GM12878 (cell line): ENCODE results near the gene OR10K2. TPM values are rescaled to one million over a fixed set of nuclear protein-coding genes. Genes with fewer than 3 reads are reported as not detected.

Experiments used
- ATAC-seq: fragments of 200-7000 bp; cut with Tn5 transposase; 3 replicates; pipeline ENCODE4 v1.9.1; 2020; ENCODE audit warnings: mild to moderate bottlenecking, moderate library complexity
- Bru-seq: library from RNA; stranded (reverse); fragments of 400-500 nt; gene quantifications from one replicate; lab custom pipeline; 2021; lab: Mats Ljungman, UMichigan
- BruChase-seq, 2 experiments: library from RNA; stranded (reverse); fragments of 400-500 nt; gene quantifications; one replicate each; lab custom pipeline; 2021; lab: Mats Ljungman, UMichigan
- BruUV-seq: library from RNA; stranded (reverse); fragments of 400-500 nt; replicated peaks from 2 replicates; lab custom pipeline; 2021; lab: Mats Ljungman, UMichigan
- CTCF ChIA-PET: fragments of 300-600 bp; sonication (Branson Sonifier 250); formaldehyde crosslinking; extraction: SDS; loops from one replicate; lab custom pipeline; 2021; ENCODE audit warnings: inconsistent platforms; lab: Yijun Ruan, JAX
- POLR2A ChIA-PET: fragments of 350-600 bp; formaldehyde crosslinking; extraction: SDS; loops from one replicate; lab custom pipeline; 2021; ENCODE audit warnings: inconsistent platforms; lab: Charles Lee
- RAD21 ChIA-PET: fragments of 300-600 bp; sonication (Branson Sonifier 250); formaldehyde crosslinking; loops from one replicate; lab custom pipeline; 2023; ENCODE audit warnings: antibody characterized with exemption; ENCODE audit not compliant: unreplicated experiment; lab: Charles Lee
- SMC1A ChIA-PET: fragments of 300-600 bp; sonication (Branson Sonifier 250); formaldehyde crosslinking; loops from one replicate; lab custom pipeline; 2023; ENCODE audit not compliant: unreplicated experiment, uncharacterized antibody; lab: Charles Lee
- DNase-seq: peaks from one replicate; pipeline ENCODE4 v3.0.0-alpha.2; 2011; ENCODE audit warnings: low read depth, low spot score
- FAIRE-seq: peaks from 3 replicates; lab custom pipeline; 2011; peaks lifted over from hg19 to GRCh38; lab: Jason Lieb, UNC
- H2AFZ ChIP-seq: 2 replicates; pipeline ENCODE4 v1.6.0; 2011; ENCODE audit warnings: low read depth, low read length, control low read depth; ENCODE audit not compliant: control insufficient read depth
- H3K27ac ChIP-seq: 2 replicates; pipeline ENCODE4 v1.5.1; 2011; ENCODE audit warnings: control low read depth; ENCODE audit not compliant: control insufficient read depth, insufficient read depth
- H3K27me3 ChIP-seq, 2 experiments: replicated peaks in 1 of 2; 2 replicates each; pipeline versions ENCODE4 v1.6.0 to v1.6.1; 2011; ENCODE audit warnings: low read length in 1 of 2; ENCODE audit not compliant: control insufficient read depth in 2 of 2, insufficient read depth in 2 of 2
- H3K36me3 ChIP-seq, 2 experiments: 2 replicates each; pipeline ENCODE4 v1.5.1; 2011; ENCODE audit warnings: low read length in 1 of 2; ENCODE audit not compliant: control insufficient read depth in 2 of 2, insufficient read depth in 2 of 2
- H3K4me1 ChIP-seq: 2 replicates; pipeline ENCODE4 v1.6.1; 2011; ENCODE audit warnings: mild to moderate bottlenecking, low read length, moderate library complexity, mixed read lengths; ENCODE audit not compliant: control insufficient read depth, insufficient read depth
- H3K4me2 ChIP-seq: 2 replicates; pipeline ENCODE4 v1.6.0; 2011; ENCODE audit warnings: control low read depth; ENCODE audit not compliant: control insufficient read depth, insufficient read depth
- H3K4me3 ChIP-seq: fragments of 200-600 bp; sonication (generic); 2 replicates; pipeline ENCODE4 v1.5.1; 2016
- H3K79me2 ChIP-seq: 2 replicates; pipeline ENCODE4 v1.6.0; 2011; ENCODE audit warnings: low read length; ENCODE audit not compliant: control insufficient read depth, insufficient read depth
- H3K9ac ChIP-seq: 2 replicates; pipeline ENCODE4 v1.8.0; 2011; ENCODE audit warnings: low read length, control low read depth, mixed read lengths; ENCODE audit not compliant: control insufficient read depth, insufficient read depth
- H3K9me3 ChIP-seq: replicated peaks from 3 replicates; pipeline ENCODE4 v1.5.1; 2011; ENCODE audit warnings: mild to moderate bottlenecking, low read length; ENCODE audit not compliant: control insufficient read depth, insufficient read depth
- H4K20me1 ChIP-seq: 2 replicates; pipeline ENCODE4 v1.6.0; 2011; ENCODE audit not compliant: control insufficient read depth, insufficient read depth
- LARP7 ChIP-seq: fragments of 450-650 bp; IDR thresholded peaks from 2 replicates; pipeline ENCODE4 v1.6.1; 2017; ENCODE audit warnings: mild to moderate bottlenecking
- NFYB ChIP-seq: IDR thresholded peaks from 2 replicates; pipeline ENCODE4 v1.6.1; 2011; ENCODE audit warnings: low read depth, mild to moderate bottlenecking, low read length, improper control_type of control experiment, moderate library complexity; ENCODE audit not compliant: insufficient read depth
- PAX5 ChIP-seq: IDR thresholded peaks from 2 replicates; pipeline ENCODE4 v1.6.1; 2011; ENCODE audit warnings: low read depth, low read length, borderline replicate concordance
- RCOR1 ChIP-seq: conservative IDR thresholded peaks from 2 replicates; pipeline ENCODE4 v1.6.1; 2012; ENCODE audit warnings: low read depth, low read length, improper control_type of control experiment
- RUNX3 ChIP-seq: IDR thresholded peaks from 2 replicates; pipeline ENCODE4 v1.6.1; 2012; ENCODE audit warnings: low read length, inconsistent platforms
- SMAD5 ChIP-seq: IDR thresholded peaks from 2 replicates; pipeline ENCODE4 v1.6.1; 2016; ENCODE audit warnings: antibody characterized with exemption, low read depth
- ZBED1 ChIP-seq: IDR thresholded peaks from 2 replicates; pipeline ENCODE4 v1.6.1; 2016; ENCODE audit warnings: borderline replicate concordance
- WGBS: methylation state at CpG from one replicate; pipeline ENCODE4 v1.1.6; 2016; ENCODE audit warnings: low lambda C conversion rate; ENCODE audit not compliant: insufficient replicate concordance, insufficient coverage; ENCODE audit errors: missing lambda C conversion rate; 5-methylcytosine and 5-hydroxymethylcytosine counted together
- in situ Hi-C: fragments of 300-500 bp; cut with MboI; formaldehyde crosslinking; loops from 9 replicates; pipeline ENCODE4 v1.14.3; 2018; ENCODE audit warnings: mixed read lengths
- intact Hi-C: fragments of 100-400 bp; cut with micrococcal nuclease; formaldehyde crosslinking; loops from one replicate; pipeline ENCODE4 v1.14.2; 2022; ENCODE audit not compliant: unreplicated experiment
- long read RNA-seq, 2 experiments: library from polyadenylated mRNA; unstranded; transcript quantifications; one replicate each; pipeline ENCODE4 v2.0.0, GENCODE V29; 2019 to 2020
- polyA minus RNA-seq, 3 experiments: library from RNA; depleted of rRNA, polyadenylated mRNA; stranded (reverse); fragments of >200 nt; gene quantifications; 2 replicates each; pipeline ENCODE4 v1.2.3, GENCODE V29; 2011
- polyA plus RNA-seq, 11 experiments: library from polyadenylated mRNA; depleted of rRNA in 4 of 11; unstranded in 6 of 11; stranded (reverse) in 5 of 11; fragments of >200 nt; fragmentation: Nextera tagmentation in 4 of 11; fragmentation: Illumina TruSeq in 1 of 11; extraction: Ambion mirVana in 4 of 11; extraction: Trizol in 1 of 11; gene quantifications; 1 replicate in 1 of 11; 2 replicates in 10 of 11; pipeline versions ENCODE4 v1.2.1 to v1.2.3, GENCODE V29; 2011 to 2016; ENCODE audit warnings: inconsistent platforms in 2 of 11, missing spikeins in 2 of 11, low read depth in 1 of 11
- total RNA-seq, 4 experiments: library from RNA; depleted of rRNA in 3 of 4; stranded (reverse); fragments of >200 nt in 3 of 4; fragmentation: Illumina TruSeq in 1 of 4; extraction: Trizol in 1 of 4; gene quantifications; 2 replicates each; pipeline versions ENCODE4 v1.2.1 to v1.2.3, GENCODE V29; 2013 to 2021
- TF ChIP-seq, protein P1 (sequence below): fragments of 150-350 bp; IDR thresholded peaks from 2 replicates; pipeline ENCODE4 v1.6.1; 2016; ENCODE audit warnings: low read depth, low read length
- TF ChIP-seq, protein P2 (sequence below), 3 experiments: IDR thresholded peaks in 2 of 3; conservative IDR thresholded peaks in 1 of 3; 2 replicates each; pipeline ENCODE4 v1.5.1; 2011; ENCODE audit warnings: low read depth in 3 of 3, low read length in 3 of 3, mild to moderate bottlenecking in 3 of 3, control low read depth in 2 of 3, moderate library complexity in 2 of 3, inconsistent platforms in 1 of 3, mixed read lengths in 1 of 3; ENCODE audit not compliant: control insufficient read depth in 2 of 3, insufficient read depth in 1 of 3; ENCODE audit errors: extremely low read depth in 1 of 3

OR10K2 gene, protein sequence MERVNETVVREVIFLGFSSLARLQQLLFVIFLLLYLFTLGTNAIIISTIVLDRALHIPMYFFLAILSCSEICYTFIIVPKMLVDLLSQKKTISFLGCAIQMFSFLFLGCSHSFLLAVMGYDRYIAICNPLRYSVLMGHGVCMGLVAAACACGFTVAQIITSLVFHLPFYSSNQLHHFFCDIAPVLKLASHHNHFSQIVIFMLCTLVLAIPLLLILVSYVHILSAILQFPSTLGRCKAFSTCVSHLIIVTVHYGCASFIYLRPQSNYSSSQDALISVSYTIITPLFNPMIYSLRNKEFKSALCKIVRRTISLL
- not detected in 2 replicates for total RNA-seq (2013; cell fraction: nucleolus; rRNA removed)
- total RNA-seq (2014; rRNA removed) = not detected in 2 replicates
- not detected in 2 replicates for total RNA-seq (2014; rRNA removed; fragmentation: Illumina TruSeq; extraction: Trizol)
- not detected in 2 replicates for total RNA-seq (2021)
- polyA plus RNA-seq (2011; ENCODE audit: low read depth) = not detected
- not detected in 2 replicates for polyA plus RNA-seq (2011; rRNA removed)
- not detected in 2 replicates for polyA plus RNA-seq (2011; cell fraction: cytosol; rRNA removed)
- polyA plus RNA-seq (2011; cell fraction: nucleus; rRNA removed) = not detected in 2 replicates
- not detected in 2 replicates for polyA plus RNA-seq (2012)
- polyA plus RNA-seq (2014; fragmentation: Illumina TruSeq; extraction: Trizol) = not detected in 2 replicates
- not detected for polyA plus RNA-seq (2014; fragmentation: Nextera tagmentation; extraction: Ambion mirVana)
- polyA plus RNA-seq (2014; rRNA removed) = not detected in 2 replicates
- polyA plus RNA-seq (2016; fragmentation: Nextera tagmentation; extraction: Ambion mirVana) = not detected
- polyA minus RNA-seq (2011; rRNA and poly(A)+ RNA removed) = not detected in 2 replicates
- not detected in 2 replicates for polyA minus RNA-seq (2011; cell fraction: cytosol; rRNA and poly(A)+ RNA removed)
- not detected in 2 replicates for polyA minus RNA-seq (2011; cell fraction: nucleus; rRNA and poly(A)+ RNA removed)
- Bru-seq, nascent RNA = not detected
- BruChase-seq, experiment 1, labeled RNA remaining after a 6-hour chase = not detected
- BruChase-seq, experiment 2, labeled RNA remaining after a 2-hour chase = not detected
- long read RNA-seq, experiment 1 = 0 reads
- long read RNA-seq, experiment 2 = 0 reads

DNA sequence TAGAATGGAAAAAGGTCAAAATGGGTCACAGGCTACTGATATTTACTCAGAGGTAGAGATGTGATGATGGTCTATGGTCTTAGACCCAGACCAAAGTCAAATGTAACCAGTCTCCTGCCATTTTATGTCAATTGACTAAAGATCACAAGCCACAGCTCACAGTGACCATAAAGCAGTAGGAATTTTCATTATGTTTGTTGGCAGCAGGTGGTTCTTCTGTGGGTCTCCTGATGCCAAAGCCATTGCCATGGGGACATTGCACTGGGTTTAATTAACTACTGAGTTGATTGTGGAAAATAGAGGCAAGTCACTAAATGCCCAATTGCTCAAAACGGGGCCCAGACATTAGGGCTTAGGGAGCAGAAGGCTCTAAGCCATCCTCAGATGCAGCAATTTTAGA, at the start of gene OR10K2:
Gene OR10K2, minus strand, starts transcription at position 101 of the 400 bp plus-strand sequence. CDS start 5,371 bp downstream, outside the sequence.
- ATAC-seq (no peak), DNase-seq (no peak), FAIRE-seq (no peak)
- SMC1A ChIA-PET = no interaction called here
- no peak within 1 kb of the TSS for H3K4me2 ChIP-seq
- no peaks in the 10 kb centered on the region for H4K20me1 ChIP-seq
- CTCF ChIA-PET = interaction anchor here (0.7 kb wide), 1 partner anchor 368 kb away, joined by 3 read pairs; no protein-coding TSS in a partner anchor
- intact Hi-C loops (no loop called here), in situ Hi-C loops (no loop called here)
- H2AFZ ChIP-seq = no peak within 1 kb of the TSS
- POLR2A ChIA-PET = no interaction called here
- H3K27ac ChIP-seq = no peak within 1 kb of the TSS
- TF ChIP-seq NFYB = no peak
- TF ChIP-seq SMAD5 = no peak
- TF ChIP-seq ZBED1 = no peak
- no peaks in the 10 kb centered on the region for H3K9me3 ChIP-seq
- H3K4me3 ChIP-seq = no peak within 1 kb of the TSS
- WGBS = 5% methylated on average over 1 of the region's 1 CpG
- RAD21 ChIA-PET = no interaction called here
- H3K36me3 ChIP-seq = no peaks in the 10 kb centered on the region
- H3K79me2 ChIP-seq = no peaks in the 10 kb centered on the region
- H3K27me3 ChIP-seq = no peaks in the 10 kb centered on the region
- no peaks in the 10 kb centered on the region for H3K4me1 ChIP-seq
- H3K9ac ChIP-seq = no peak within 1 kb of the TSS
- BruUV-seq = no TSS peak

DNA sequence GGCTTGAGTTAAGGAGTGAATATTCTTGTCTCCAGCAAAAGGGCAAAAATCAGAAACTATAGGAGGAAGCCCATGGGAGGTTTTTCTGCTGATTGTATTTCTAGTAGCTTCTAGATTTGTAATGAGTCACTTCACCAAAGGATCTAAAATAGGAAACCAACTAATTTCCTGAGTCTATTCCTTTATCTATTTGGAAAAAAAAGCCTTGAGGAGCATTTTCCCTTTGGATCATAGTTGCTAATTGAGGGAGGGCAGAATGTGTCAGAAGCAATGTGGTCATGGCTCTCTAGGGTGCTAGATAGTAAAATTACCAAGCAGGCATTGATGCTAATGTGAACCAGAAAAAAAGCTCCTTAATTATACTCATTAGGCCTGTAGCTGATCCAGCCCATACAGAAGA, 45.9 kb upstream of the OR10K2 start, which contains the start of gene OR10R2:
Gene OR10R2, plus strand, starts transcription at position 301 of the 400 bp plus-strand sequence. CDS start 106 bp downstream, outside the sequence.
- SMC1A ChIA-PET = interaction anchor here (1.0 kb wide), 1 partner anchor 274 kb away, joined by 3 read pairs; no protein-coding TSS in a partner anchor
- H3K9me3 ChIP-seq = no peaks in the 10 kb centered on the region
- FAIRE-seq (no peak), DNase-seq (no peak), ATAC-seq (no peak)
- no peak within 1 kb of the TSS for H3K4me3 ChIP-seq
- no peak within 1 kb of the TSS for H3K27ac ChIP-seq
- BruUV-seq = no TSS peak
- intact Hi-C loops = no loop called here
- H4K20me1 ChIP-seq = no peaks in the 10 kb centered on the region
- H2AFZ ChIP-seq = no peak within 1 kb of the TSS
- no peaks in the 10 kb centered on the region for H3K79me2 ChIP-seq
- H3K4me2 ChIP-seq = no peak within 1 kb of the TSS
- POLR2A ChIA-PET = no interaction called here
- no peak within 1 kb of the TSS for H3K9ac ChIP-seq
- CTCF ChIA-PET = no interaction called here
- no peaks in the 10 kb centered on the region for H3K27me3 ChIP-seq
- no peaks in the 10 kb centered on the region for H3K36me3 ChIP-seq
- RAD21 ChIA-PET = no interaction called here
- in situ Hi-C loops = no loop called here
- H3K4me1 ChIP-seq = no peaks in the 10 kb centered on the region
- TF ChIP-seq, protein P1, sequence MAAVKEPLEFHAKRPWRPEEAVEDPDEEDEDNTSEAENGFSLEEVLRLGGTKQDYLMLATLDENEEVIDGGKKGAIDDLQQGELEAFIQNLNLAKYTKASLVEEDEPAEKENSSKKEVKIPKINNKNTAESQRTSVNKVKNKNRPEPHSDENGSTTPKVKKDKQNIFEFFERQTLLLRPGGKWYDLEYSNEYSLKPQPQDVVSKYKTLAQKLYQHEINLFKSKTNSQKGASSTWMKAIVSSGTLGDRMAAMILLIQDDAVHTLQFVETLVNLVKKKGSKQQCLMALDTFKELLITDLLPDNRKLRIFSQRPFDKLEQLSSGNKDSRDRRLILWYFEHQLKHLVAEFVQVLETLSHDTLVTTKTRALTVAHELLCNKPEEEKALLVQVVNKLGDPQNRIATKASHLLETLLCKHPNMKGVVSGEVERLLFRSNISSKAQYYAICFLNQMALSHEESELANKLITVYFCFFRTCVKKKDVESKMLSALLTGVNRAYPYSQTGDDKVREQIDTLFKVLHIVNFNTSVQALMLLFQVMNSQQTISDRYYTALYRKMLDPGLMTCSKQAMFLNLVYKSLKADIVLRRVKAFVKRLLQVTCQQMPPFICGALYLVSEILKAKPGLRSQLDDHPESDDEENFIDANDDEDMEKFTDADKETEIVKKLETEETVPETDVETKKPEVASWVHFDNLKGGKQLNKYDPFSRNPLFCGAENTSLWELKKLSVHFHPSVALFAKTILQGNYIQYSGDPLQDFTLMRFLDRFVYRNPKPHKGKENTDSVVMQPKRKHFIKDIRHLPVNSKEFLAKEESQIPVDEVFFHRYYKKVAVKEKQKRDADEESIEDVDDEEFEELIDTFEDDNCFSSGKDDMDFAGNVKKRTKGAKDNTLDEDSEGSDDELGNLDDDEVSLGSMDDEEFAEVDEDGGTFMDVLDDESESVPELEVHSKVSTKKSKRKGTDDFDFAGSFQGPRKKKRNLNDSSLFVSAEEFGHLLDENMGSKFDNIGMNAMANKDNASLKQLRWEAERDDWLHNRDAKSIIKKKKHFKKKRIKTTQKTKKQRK = no peak
- TF ChIP-seq RUNX3 (no peak), LARP7 (no peak), PAX5 (no peak), RCOR1 (no peak)
- TF ChIP-seq, protein P2, sequence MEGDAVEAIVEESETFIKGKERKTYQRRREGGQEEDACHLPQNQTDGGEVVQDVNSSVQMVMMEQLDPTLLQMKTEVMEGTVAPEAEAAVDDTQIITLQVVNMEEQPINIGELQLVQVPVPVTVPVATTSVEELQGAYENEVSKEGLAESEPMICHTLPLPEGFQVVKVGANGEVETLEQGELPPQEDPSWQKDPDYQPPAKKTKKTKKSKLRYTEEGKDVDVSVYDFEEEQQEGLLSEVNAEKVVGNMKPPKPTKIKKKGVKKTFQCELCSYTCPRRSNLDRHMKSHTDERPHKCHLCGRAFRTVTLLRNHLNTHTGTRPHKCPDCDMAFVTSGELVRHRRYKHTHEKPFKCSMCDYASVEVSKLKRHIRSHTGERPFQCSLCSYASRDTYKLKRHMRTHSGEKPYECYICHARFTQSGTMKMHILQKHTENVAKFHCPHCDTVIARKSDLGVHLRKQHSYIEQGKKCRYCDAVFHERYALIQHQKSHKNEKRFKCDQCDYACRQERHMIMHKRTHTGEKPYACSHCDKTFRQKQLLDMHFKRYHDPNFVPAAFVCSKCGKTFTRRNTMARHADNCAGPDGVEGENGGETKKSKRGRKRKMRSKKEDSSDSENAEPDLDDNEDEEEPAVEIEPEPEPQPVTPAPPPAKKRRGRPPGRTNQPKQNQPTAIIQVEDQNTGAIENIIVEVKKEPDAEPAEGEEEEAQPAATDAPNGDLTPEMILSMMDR (IDR thresholded peaks at IDR 0.05 in 2 of 3, conservative IDR thresholded peaks at IDR 0.05 in 1 of 3; ENCODE audit: control insufficient read depth in 2 of 3, extremely low read depth in 1 of 3, insufficient read depth in 1 of 3, low read depth in 3 of 3, low read length in 3 of 3) = no peak
